Testis (tissue), 3 donors: Measurements from ENCODE around the gene BSCL2. TPM values are rescaled to one million over a fixed set of nuclear protein-coding genes. Genes with fewer than 3 reads are reported as not detected.

ENCODE experiments used
- DNase-seq: peaks from one replicate; pipeline ENCODE4 v3.0.0-alpha.2; 2019
- H3K27ac ChIP-seq, 2 donors: fragments of 200-600 bp; sonication (generic); one replicate each; pipeline ENCODE4 v1.5.1; 2019
- H3K27me3 ChIP-seq: fragments of 200-600 bp; sonication (generic); one replicate; pipeline ENCODE4 v1.5.1; 2019
- H3K36me3 ChIP-seq: fragments of 200-600 bp; sonication (generic); one replicate; pipeline ENCODE4 v1.5.1; 2017; ENCODE audit warnings: low read depth; ENCODE audit errors: missing control alignments
- H3K4me1 ChIP-seq: fragments of 200-600 bp; sonication (generic); one replicate; pipeline ENCODE4 v1.5.1; 2019
- H3K4me3 ChIP-seq, 2 donors: fragments of 200-600 bp; sonication (generic); one replicate each; pipeline ENCODE4 v1.5.1; 2017 to 2019
- H3K9me3 ChIP-seq: fragments of 200-600 bp; sonication (generic); one replicate; pipeline ENCODE4 v1.5.1; 2017
- POLR2A ChIP-seq: fragments of 450-650 bp; IDR thresholded peaks from one replicate; pipeline ENCODE4 v1.6.1; 2017; ENCODE audit warnings: antibody characterized with exemption, mild to moderate bottlenecking, moderate library complexity
- WGBS, 2 donors: methylation state at CpG; one replicate each; pipeline ENCODE4 v1.1.5; 2018; 5-methylcytosine and 5-hydroxymethylcytosine counted together
- intact Hi-C: fragments of 100-400 bp; cut with DNase I; formaldehyde crosslinking; loops from one replicate; pipeline ENCODE4 v1.15.1; 2023; ENCODE audit warnings: low total_unique reads
- polyA plus RNA-seq: library from polyadenylated mRNA; stranded (reverse); fragments of 350-450 nt; fragmentation: Illumina TruSeq; extraction: RNeasy Lipid Tissue Mini Kit (QIAGEN cat#74804); gene quantifications from one replicate; pipeline ENCODE4 v1.2.3, GENCODE V29; 2014; ENCODE audit warnings: low read depth, low replicate concordance; ENCODE audit not compliant: insufficient read depth
- total RNA-seq, 2 donors: library from RNA; depleted of rRNA; stranded (reverse); fragments of >200 nt; gene quantifications; one replicate each; pipeline ENCODE4 v1.2.3, GENCODE V29; 2016
- TF ChIP-seq, protein P1 (sequence below), 3 experiments: fragments of 450-650 bp in 2 of 3; fragments of 200-600 bp in 1 of 3; sonication (generic) in 1 of 3; IDR thresholded peaks; one replicate each; pipeline ENCODE4 v1.5.1; 2016 to 2019; ENCODE audit warnings: antibody characterized with exemption in 3 of 3, mild to moderate bottlenecking in 2 of 3, moderate library complexity in 1 of 3

The BSCL2 gene
- total and polyA plus RNA-seq, 3 donors from 2014 or later = 292 to 525 (median 519) TPM

DNA sequence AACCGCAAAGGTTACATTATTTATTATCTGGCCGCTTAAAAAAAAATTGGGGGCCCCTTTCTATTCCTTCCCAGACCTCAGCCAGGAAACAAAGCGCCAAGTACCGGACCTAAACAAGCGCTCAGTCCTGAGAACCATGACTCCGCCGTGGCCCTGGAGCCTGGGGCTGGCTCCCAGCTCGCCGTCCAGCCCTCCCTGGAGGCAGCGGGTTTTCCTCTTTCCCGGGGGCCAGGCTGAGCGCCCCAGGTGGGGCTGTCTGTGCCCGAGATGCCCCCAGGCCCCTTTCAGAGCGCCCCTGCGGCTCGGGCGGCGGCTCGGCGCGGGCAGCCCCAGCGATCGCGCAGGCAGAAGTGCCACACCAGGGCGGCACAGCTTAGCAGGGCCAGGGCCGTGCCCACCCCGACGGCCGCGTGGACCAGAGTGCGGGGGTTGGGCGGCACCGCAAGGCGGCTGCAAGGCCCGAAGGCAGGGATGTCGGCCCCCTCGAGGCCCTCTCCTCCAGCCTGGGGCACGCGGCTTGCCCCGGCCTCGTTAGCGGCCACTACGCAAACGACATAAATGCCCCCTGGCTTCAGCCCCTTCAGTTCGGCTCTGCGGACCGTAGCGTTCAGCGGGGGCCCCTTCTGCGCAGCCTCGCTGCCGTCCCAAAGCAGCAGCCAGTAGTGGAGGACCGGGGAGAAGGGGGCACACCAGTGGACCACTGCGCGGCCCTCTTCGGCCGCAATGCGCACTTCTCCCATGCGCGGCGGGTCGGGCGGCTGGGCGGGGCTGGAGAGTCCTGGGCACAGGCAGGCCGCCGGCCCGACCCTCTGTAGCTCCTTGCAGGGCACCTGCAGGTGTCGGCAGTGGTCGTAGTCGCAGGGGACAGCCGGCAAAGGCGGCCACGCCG lies 19.5 kb downstream of the BSCL2 start:
- H3K27ac ChIP-seq = peak overlapping the region; percentile 44 to 61
- TF ChIP-seq POLR2A = no peak
- TF ChIP-seq, protein P1, sequence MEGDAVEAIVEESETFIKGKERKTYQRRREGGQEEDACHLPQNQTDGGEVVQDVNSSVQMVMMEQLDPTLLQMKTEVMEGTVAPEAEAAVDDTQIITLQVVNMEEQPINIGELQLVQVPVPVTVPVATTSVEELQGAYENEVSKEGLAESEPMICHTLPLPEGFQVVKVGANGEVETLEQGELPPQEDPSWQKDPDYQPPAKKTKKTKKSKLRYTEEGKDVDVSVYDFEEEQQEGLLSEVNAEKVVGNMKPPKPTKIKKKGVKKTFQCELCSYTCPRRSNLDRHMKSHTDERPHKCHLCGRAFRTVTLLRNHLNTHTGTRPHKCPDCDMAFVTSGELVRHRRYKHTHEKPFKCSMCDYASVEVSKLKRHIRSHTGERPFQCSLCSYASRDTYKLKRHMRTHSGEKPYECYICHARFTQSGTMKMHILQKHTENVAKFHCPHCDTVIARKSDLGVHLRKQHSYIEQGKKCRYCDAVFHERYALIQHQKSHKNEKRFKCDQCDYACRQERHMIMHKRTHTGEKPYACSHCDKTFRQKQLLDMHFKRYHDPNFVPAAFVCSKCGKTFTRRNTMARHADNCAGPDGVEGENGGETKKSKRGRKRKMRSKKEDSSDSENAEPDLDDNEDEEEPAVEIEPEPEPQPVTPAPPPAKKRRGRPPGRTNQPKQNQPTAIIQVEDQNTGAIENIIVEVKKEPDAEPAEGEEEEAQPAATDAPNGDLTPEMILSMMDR (IDR thresholded peaks at IDR 0.05) = no peak
- H3K27me3 ChIP-seq = no peaks in the 10 kb centered on the region
- H3K4me1 ChIP-seq = peaks cover 19% of the 10 kb centered on the region
- WGBS, 2 donors = 38 to 66% methylated on average over 17 to 63 of the region's 74 CpGs
- DNase-seq = no peak
- peak overlapping the region; percentile 17 to 34 for H3K4me3 ChIP-seq
- H3K36me3 ChIP-seq = no peaks in the 10 kb centered on the region
- H3K9me3 ChIP-seq = no peaks in the 10 kb centered on the region
- intact Hi-C loops = no loop called here

DNA sequence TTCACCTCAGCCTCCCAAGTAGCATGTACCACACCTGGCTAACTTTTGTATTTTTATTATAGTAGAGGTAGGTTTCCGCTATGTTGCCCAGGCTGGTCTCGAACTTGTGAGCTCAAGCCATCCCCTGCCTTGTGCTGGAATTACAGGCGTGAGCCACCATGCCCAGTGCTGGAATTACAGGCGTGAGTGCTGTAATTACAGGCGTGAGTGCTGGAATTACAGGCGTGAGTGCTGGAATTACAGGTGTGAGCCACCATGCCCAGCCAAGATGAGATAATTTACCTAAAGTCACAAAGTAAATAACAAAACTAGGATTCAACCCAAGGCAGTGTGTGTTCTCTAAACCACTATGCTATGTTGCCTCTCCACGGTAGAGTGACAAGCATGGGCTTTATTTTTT lies 24.7 kb downstream of the BSCL2 start:
- DNase-seq = no peak
- Histone ChIP-seq H3K9me3 (no peaks in the 10 kb centered on the region), H3K36me3 (no peaks in the 10 kb centered on the region), H3K27me3 (no peaks in the 10 kb centered on the region), H3K4me3 (no peak overlapping the region), H3K27ac (no peak overlapping the region), H3K4me1 (peaks cover 16% of the 10 kb centered on the region)
- intact Hi-C loops = no loop called here
- 91 to 93% methylated on average over 7 of the region's 7 CpGs for WGBS, 2 donors
- TF ChIP-seq POLR2A = no peak
- TF ChIP-seq, protein P1 (IDR thresholded peaks at IDR 0.05) = no peak

DNA sequence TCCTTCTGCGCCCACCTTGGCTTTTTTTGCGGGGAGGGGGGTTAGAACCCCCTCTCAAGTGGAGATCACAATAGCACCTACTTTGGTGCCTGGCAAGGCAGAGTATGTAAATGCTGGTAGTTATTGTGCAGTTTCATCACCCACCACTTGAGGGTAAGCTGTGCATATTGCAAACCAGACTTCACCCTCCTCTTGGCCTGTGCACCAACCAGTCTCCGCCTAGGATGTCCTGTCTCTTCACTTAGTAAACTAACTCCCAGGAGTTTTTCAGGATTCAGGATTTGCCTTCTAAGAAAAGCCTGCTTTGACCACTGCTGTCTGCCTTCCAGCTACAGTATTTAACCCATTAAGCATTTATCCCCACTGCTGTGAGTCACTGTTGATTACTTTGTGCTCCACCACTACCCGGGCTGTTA lies 26.4 kb downstream of the BSCL2 start:
- 60 to 64% methylated on average over 4 of the region's 4 CpGs for WGBS, 2 donors
- H3K9me3 ChIP-seq = no peaks in the 10 kb centered on the region
- TF ChIP-seq POLR2A = no peak
- TF ChIP-seq, protein P1 (IDR thresholded peaks at IDR 0.05) = peak; percentile 58 to 67 (median 65)
- intact Hi-C loops = no loop called here
- H3K4me1 ChIP-seq = peaks cover 20% of the 10 kb centered on the region
- no peak overlapping the region for H3K4me3 ChIP-seq
- H3K27me3 ChIP-seq = no peaks in the 10 kb centered on the region
- no peaks in the 10 kb centered on the region for H3K36me3 ChIP-seq
- H3K27ac ChIP-seq = peak overlapping the region in 1 of 2 donors; percentile 25
- DNase-seq = peak; percentile 78

DNA sequence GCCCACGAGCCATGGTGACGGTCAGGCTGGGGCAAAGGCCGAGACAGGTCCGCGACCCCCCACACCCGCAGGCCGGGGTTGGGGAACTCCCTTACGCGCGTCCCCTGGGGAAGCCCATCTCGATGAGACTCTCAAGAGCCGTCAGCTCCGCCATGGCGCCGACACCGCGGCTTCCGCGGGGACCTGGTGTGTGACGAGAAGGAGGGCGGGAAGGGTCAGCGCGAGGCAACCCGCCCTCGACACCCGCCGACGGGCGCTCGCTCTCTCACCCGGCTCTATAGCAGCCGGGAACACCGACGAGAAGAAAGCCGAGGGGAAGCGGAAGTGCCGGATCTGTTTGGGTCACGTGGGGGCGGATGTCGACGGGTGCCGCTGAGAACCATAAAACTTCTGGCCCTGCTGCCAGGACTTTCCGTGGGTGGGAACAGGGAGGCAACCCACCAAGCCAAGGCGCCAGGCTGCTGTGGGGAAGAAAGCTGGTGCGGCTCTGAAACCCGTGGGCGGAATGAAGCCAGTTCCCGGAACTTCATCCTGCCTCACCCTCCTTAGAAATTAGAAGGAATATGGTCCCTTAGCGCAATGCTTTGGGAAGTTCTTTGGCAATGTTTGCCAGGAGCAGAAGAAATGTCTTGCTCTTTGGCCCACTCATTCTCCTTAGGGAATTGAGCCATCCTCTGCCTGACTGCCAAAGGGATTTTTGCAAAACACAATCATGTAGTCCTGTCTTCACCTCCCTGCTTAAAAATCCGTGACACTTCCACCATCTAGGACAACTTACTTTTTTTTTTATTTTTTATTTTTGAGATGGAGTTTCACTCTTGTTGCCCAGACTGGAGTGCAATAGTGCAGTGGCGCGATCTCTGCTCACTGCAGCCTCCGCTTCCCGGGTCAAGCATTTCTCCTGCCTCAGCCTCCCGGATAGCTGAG lies 28.2 kb downstream of the BSCL2 start, which contains the start of gene UBXN1:
UBXN1 (minus strand) TSS at position 304 of the 927 bp plus-strand sequence; CDS start at position 154, 150 bp downstream.
- 2 to 3% methylated on average over 44 to 53 of the region's 55 CpGs for WGBS, 2 donors
- intact Hi-C loops = loop anchor here (10.0 kb wide), 1 partner anchor 284 kb away; no protein-coding TSS in a partner anchor
- no peak for TF ChIP-seq POLR2A
- TF ChIP-seq, protein P1 (IDR thresholded peaks at IDR 0.05) = peak in 1 of 3 experiments; percentile 44
- Histone ChIP-seq H3K27me3 (no peaks in the 10 kb centered on the region), H3K9me3 (no peaks in the 10 kb centered on the region), H3K4me3 (peak within 1 kb of the TSS; percentile 74 to 94), H3K36me3 (no peaks in the 10 kb centered on the region), H3K4me1 (peaks cover 20% of the 10 kb centered on the region), H3K27ac (peak within 1 kb of the TSS; percentile 74 to 87)
- peak; percentile 95 for DNase-seq
